GM18526 (cell line): ENCODE results near the gene STRADA.

Source experiments
- POLR2A ChIP-seq: IDR thresholded peaks from 3 replicates; pipeline ENCODE4 v1.6.1; 2011; ENCODE audit not compliant: insufficient read length; ENCODE audit errors: extremely low read depth

Gene STRADA

GRCh38 chr17:63709110-63709509, 32.5 kb downstream of the STRADA start:
- no peak for TF ChIP-seq POLR2A

GRCh38 chr17:63707151-63707550, 34.4 kb downstream of the STRADA start:
- no peak for TF ChIP-seq POLR2A

GRCh38 chr17:63706336-63707082, 35.1 kb downstream of the STRADA start:
- no peak for TF ChIP-seq POLR2A

DNA sequence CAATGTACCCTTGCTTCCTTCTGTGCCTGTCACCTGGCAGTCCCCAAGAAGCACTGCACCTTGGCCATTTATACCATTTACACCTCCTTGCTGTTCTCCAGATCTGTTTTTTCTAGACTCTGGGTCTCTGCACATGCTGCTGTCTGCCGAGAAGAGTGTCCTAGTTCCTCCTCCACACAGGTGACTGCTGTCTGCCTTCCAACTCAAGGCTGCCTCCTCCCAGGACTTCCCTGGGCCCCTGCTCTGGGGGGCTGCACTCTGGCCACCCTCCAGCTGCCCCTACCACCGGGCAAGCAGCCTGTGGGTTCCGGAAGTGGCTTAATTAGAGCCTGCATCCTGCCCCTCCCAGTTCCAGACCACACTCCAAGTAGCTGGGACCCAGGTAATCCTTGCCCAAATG, 35.9 kb downstream of the STRADA start:
- TF ChIP-seq POLR2A = no peak

DNA sequence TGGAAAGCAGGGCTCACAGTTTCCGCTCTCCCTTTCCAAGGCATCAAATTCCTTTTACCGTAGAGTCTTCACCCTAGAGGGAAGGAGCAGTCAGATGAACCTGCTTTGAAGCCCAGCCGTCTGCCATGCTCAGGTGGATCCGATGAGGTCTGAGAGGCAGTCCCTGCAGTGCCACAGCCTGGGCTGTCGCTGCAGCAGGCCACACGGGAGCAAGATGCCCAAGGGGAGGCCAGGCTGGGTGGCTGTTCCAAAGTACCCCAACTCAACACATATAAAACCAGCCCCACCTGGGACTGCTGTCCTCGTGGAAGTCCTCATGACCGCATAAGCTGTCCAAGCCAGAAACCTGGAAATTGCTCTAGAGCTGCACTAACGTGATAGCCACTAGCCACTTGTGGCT, 36.8 kb downstream of the STRADA start:
- TF ChIP-seq POLR2A = no peak

DNA sequence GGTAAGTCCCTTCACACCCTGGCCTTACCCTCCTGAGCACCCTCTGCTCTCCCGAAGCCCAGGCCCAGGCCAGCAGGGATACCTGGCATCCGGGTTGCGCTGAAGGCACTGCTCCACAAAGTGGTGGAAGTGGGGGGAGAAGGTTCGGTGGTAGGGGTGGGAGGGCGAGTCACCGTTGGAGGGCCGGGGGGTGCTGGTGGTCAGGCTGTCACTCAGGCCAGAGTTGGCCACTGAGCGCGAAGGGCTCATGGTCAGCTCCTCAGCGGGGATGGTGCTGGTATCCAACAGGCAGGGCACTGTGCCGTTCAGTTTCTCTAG, 37.4 kb downstream of the STRADA start:
- TF ChIP-seq POLR2A = no peak

- no peak for TF ChIP-seq POLR2A
Measured at GRCh38 chr17:63703556-63704258, 37.9 kb downstream of the STRADA start.

DNA sequence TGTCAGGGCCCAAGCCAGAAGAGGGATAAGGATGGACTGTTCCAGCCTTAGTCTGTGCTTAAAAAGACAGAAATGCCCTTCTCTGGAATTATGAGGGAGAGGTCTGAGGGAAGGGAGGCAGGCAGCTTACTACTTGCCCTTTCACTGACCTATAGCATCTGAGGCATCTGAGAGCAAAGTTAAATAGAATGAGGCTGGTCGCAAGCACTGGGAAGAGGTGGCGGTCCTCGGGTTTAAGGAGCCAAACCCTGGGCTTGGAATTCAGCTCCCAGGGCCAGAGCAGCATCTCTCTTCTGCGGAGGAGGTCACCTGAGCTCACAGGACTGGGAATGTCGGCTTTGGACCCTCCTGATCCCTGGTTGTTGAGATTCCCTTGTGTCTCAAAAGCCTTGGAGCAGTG, 38.6 kb downstream of the STRADA start:
- no peak for TF ChIP-seq POLR2A

GRCh38 chr17:63702721-63703015, 38.9 kb downstream of the STRADA start:
- TF ChIP-seq POLR2A = no peak

DNA sequence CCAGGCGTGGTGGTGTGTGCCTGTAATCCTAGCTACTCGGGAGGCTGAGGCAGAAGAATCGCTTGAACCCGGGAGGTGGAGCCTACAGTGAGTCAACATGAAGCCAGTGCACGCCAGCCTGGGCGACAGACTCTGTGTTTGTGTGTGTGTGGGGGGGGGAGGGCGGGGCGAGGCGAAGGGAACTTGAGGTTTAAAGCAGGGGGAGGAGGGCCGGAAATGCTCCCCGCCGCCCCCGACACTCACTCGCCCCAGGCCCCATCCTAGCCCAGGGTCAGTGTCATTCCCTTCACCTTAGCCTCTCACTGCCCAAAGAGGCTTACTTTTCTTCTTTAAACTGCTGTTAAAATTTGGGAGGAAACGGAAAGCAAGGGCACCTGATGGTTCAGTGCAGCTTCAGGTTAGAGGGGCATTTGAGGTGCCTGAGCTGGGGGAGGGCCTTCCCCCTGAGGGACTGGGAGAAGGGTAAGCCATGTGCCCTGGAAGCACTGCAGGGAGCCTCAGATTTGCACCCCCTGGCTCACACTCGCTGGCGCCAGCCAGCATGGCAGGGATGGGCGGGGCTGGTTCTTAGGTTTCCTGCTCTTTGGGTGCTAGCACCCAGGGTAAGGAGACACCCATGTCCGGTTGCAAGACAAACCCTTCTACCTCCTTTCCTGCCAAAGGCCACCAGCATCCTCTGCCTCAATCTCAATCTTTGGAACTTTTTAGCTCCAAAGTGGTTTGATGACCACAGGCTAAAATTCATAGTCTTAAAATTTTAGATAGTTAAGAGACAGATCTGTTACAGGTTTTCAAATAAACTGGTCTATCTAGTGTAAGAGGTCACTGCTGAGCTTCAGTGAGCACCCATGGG, 39.5 kb downstream of the STRADA start:
- peak; percentile 19 for TF ChIP-seq POLR2A

DNA sequence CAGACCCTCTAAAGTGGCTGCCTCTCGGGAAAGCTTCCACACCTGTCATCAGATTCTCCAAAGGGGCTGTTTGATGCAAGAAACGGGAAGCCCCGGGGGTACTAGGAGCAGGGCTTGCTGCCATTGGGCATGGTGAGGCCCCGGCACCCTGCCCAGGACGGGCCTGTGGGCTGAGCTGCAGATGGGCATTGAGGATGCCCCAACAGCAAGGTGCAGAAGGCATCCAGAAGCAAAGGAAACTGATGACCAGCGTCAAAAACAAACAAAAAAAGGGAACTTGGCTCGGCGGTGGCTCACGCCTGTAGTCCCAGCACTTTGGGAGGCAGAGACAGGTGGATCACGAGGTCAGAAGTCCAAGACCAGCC, 40.2 kb downstream of the STRADA start:
- no peak for TF ChIP-seq POLR2A

GRCh38 chr17:63700528-63701455, 40.8 kb downstream of the STRADA start:
- no peak for TF ChIP-seq POLR2A

- peak; percentile 63 for TF ChIP-seq POLR2A
Measured at GRCh38 chr17:63699638-63700527, 41.7 kb downstream of the STRADA start, which contains the start of gene LIMD2. Gene LIMD2, minus strand, starts transcription at chr17:63700125. Its CDS starts 827 bp downstream, at chr17:63699298.
